Measurements from ENCODE around the gene LAMA4. TPM values are rescaled to one million over a fixed set of nuclear protein-coding genes. Genes with fewer than 3 reads are reported as not detected.

LAMA4 gene
- total RNA-seq, 6 donors from 2014 or later: 29.5 to 119 (median 58.9) TPM

- no peaks in the 10 kb centered on the region for H3K27me3 ChIP-seq
- peak overlapping the region in 2 of 4 donors; percentile 14 to 65 for H3K27ac ChIP-seq
- H3K4me3 ChIP-seq: no peak overlapping the region
- no peaks in the 10 kb centered on the region for H3K36me3 ChIP-seq
- H3K9me3 ChIP-seq: no peaks in the 10 kb centered on the region
- peaks cover 0 to 15% (median 3%) of the 10 kb centered on the region in 4 donors for H3K4me1 ChIP-seq
- WGBS, 2 donors: 88 to 96% methylated on average over 1 of the region's 1 CpG
- no peak for DNase-seq
- TF ChIP-seq POLR2A (IDR thresholded peaks at IDR 0.05) (no peak), CTCF (IDR thresholded peaks at IDR 0.05) (no peak), POLR2AphosphoS5 (IDR thresholded peaks at IDR 0.05) (no peak), EP300 (IDR thresholded peaks at IDR 0.05) (no peak)
- ATAC-seq (ENCODE audit: low FRiP score in 2 of 2): no peak
Observed at GRCh38 chr6:112270756-112271155, 16.4 kb upstream of the LAMA4 start.

- ATAC-seq (ENCODE audit: low FRiP score in 2 of 2) (no peak), DNase-seq (no peak)
- peaks cover 0 to 15% (median 3%) of the 10 kb centered on the region in 4 donors for H3K4me1 ChIP-seq
- TF ChIP-seq POLR2A (IDR thresholded peaks at IDR 0.05) (no peak), POLR2AphosphoS5 (IDR thresholded peaks at IDR 0.05) (peak in 1 of 2 donors; percentile 11), EP300 (IDR thresholded peaks at IDR 0.05) (no peak), CTCF (IDR thresholded peaks at IDR 0.05) (no peak)
- H3K36me3 ChIP-seq: no peaks in the 10 kb centered on the region
- peak overlapping the region in 3 of 4 donors; percentile 4 to 65 (median 14) for H3K27ac ChIP-seq
- no peaks in the 10 kb centered on the region for H3K27me3 ChIP-seq
- no peaks in the 10 kb centered on the region for H3K9me3 ChIP-seq
- H3K4me3 ChIP-seq: no peak overlapping the region
- WGBS, 2 donors: 55 to 71% methylated on average over 3 of the region's 3 CpGs
Observed at GRCh38 chr6:112269979-112270566, 15.7 kb upstream of the LAMA4 start.

DNA sequence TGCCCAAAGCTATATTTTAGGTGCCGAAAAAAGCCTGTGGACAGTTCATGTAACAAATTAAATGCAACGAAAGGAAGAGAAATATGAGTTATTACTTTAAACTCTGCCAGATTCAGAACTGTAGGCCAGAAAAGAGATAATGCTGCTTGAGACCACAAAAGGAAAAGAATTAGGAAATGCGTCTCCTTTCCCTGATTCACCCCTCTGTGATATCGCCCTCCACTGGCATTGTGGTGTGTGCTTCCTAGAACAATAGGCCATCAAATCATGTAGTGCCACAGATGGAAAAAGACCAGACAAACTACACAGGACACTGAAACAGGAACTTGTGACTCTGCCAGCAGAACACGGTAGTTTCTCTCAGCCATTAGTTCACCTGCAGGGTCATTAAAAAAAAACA lies 14.7 kb upstream of the LAMA4 start:
- no peak for DNase-seq
- TF ChIP-seq POLR2AphosphoS5 (IDR thresholded peaks at IDR 0.05) (no peak), CTCF (IDR thresholded peaks at IDR 0.05) (peak in 1 of 6 experiments; percentile 15)
- no peaks in the 10 kb centered on the region for H3K36me3 ChIP-seq
- no peak overlapping the region for H3K4me3 ChIP-seq
- WGBS, 2 donors: 49 to 53% methylated on average over 5 of the region's 5 CpGs
- H3K4me1 ChIP-seq: peaks cover 0 to 15% (median 3%) of the 10 kb centered on the region in 4 donors
- no peaks in the 10 kb centered on the region for H3K27me3 ChIP-seq
- H3K27ac ChIP-seq: peak overlapping the region; percentile 24 to 65 (median 40)
- ATAC-seq (ENCODE audit: low FRiP score in 2 of 2): peak in 1 of 2 donors; percentile 47
- H3K9me3 ChIP-seq: no peaks in the 10 kb centered on the region

GRCh38 chr6:112268654-112269053 lies 14.3 kb upstream of the LAMA4 start:
- Histone ChIP-seq H3K9me3 (no peaks in the 10 kb centered on the region), H3K36me3 (no peaks in the 10 kb centered on the region), H3K27ac (peak overlapping the region; percentile 24 to 65 (median 40)), H3K4me1 (peaks cover 0 to 15% (median 3%) of the 10 kb centered on the region in 4 donors), H3K4me3 (no peak overlapping the region), H3K27me3 (no peaks in the 10 kb centered on the region)
- DNase-seq (no peak), ATAC-seq (ENCODE audit: low FRiP score in 2 of 2) (peak in 1 of 2 donors; percentile 17)
- TF ChIP-seq POLR2AphosphoS5 (IDR thresholded peaks at IDR 0.05) (no peak), POLR2A (IDR thresholded peaks at IDR 0.05) (no peak), EP300 (IDR thresholded peaks at IDR 0.05) (no peak), CTCF (IDR thresholded peaks at IDR 0.05) (no peak)
- WGBS, 2 donors: 67 to 69% methylated on average over 2 of the region's 2 CpGs

GRCh38 chr6:112268019-112268418 lies 13.7 kb upstream of the LAMA4 start:
- no peak for TF ChIP-seq CTCF (IDR thresholded peaks at IDR 0.05)
- TF ChIP-seq POLR2A (IDR thresholded peaks at IDR 0.05): no peak
- TF ChIP-seq EP300 (IDR thresholded peaks at IDR 0.05): no peak
- no peak for TF ChIP-seq POLR2AphosphoS5 (IDR thresholded peaks at IDR 0.05)
- peak overlapping the region; percentile 24 to 65 (median 40) for H3K27ac ChIP-seq
- H3K36me3 ChIP-seq: no peaks in the 10 kb centered on the region
- H3K4me1 ChIP-seq: peaks cover 0 to 15% (median 3%) of the 10 kb centered on the region in 4 donors
- 93 to 94% methylated on average over 2 of the region's 2 CpGs for WGBS, 2 donors
- no peak for DNase-seq
- H3K27me3 ChIP-seq: no peaks in the 10 kb centered on the region
- no peaks in the 10 kb centered on the region for H3K9me3 ChIP-seq
- H3K4me3 ChIP-seq: no peak overlapping the region
- no peak for ATAC-seq (ENCODE audit: low FRiP score in 2 of 2)
